GM19455 (cell line): Measurements from ENCODE around the gene NAGA.
A peak's percentile ranks its signal among the peaks of the same experiment; 100 is the strongest.
"Not testable (repeated sequence)": the region's sequence is repeated elsewhere in the genome, so short reads cannot be mapped to it uniquely, and the experiment has no call there.

Source experiments
- ATAC-seq: cut with Tn5 transposase; IDR thresholded peaks from one replicate; pipeline ENCODE4 v1.9.1; 2021; ENCODE audit not compliant: unreplicated experiment

Gene NAGA

GRCh38 chr22:42076764-42077485 is 6.3 kb upstream of the NAGA start:
- no peak for ATAC-seq

- no peak for ATAC-seq
Measured at GRCh38 chr22:42074846-42075676, 4.4 kb upstream of the NAGA start.

GRCh38 chr22:42074132-42074811 is 3.7 kb upstream of the NAGA start, which contains the start of gene PHETA2:
Gene PHETA2 (plus strand): TSS chr22:42074248. CDS start chr22:42077294, 3,046 bp downstream.
- no peak for ATAC-seq

- ATAC-seq: no peak
Measured at GRCh38 chr22:42073621-42074041, 3.0 kb upstream of the NAGA start.

- ATAC-seq: no peak
Measured at GRCh38 chr22:42072606-42073330, 2.2 kb upstream of the NAGA start.

GRCh38 chr22:42071508-42071907 is 896 bp upstream of the NAGA start:
- ATAC-seq: not testable (repeated sequence)

GRCh38 chr22:42069801-42070516 is 653 bp downstream of the NAGA start:
- ATAC-seq: peak; percentile 22

- no peak for ATAC-seq
Measured at GRCh38 chr22:42068291-42068690, 2.3 kb downstream of the NAGA start.

- ATAC-seq: no peak
Measured at GRCh38 chr22:42067671-42068251, 2.9 kb downstream of the NAGA start.

- no peak for ATAC-seq
Measured at GRCh38 chr22:42066937-42067336, 3.7 kb downstream of the NAGA start.

GRCh38 chr22:42066126-42066761 is 4.4 kb downstream of the NAGA start:
- ATAC-seq: no peak

GRCh38 chr22:42065438-42066125 is 5.0 kb downstream of the NAGA start:
- ATAC-seq: no peak

GRCh38 chr22:42064629-42065028 is 6.0 kb downstream of the NAGA start:
- no peak for ATAC-seq

GRCh38 chr22:42062506-42063170 is 8.0 kb downstream of the NAGA start:
- no peak for ATAC-seq

GRCh38 chr22:42061041-42061440 is 9.6 kb downstream of the NAGA start:
- no peak for ATAC-seq

- no peak for ATAC-seq
Measured at GRCh38 chr22:42060489-42060888, 10.1 kb downstream of the NAGA start.

- no peak for ATAC-seq
Measured at GRCh38 chr22:42056757-42057511, 13.7 kb downstream of the NAGA start.

GRCh38 chr22:42052765-42053164 is 17.8 kb downstream of the NAGA start:
- ATAC-seq: no peak
